Osteoblast (primary cell): Measurements from ENCODE around the gene FASTKD3. TPM values are rescaled to one million over a fixed set of nuclear protein-coding genes. Genes with fewer than 3 reads are reported as not detected.

Experiments used
- DNase-seq: peaks from one replicate; pipeline ENCODE4 v3.0.0; 2011; ENCODE audit warnings: low spot score, mixed read lengths; ENCODE audit not compliant: insufficient read length; ENCODE audit errors: missing footprints
- H2AFZ ChIP-seq: 2 replicates; pipeline ENCODE4 v1.6.0; 2011; ENCODE audit warnings: mild to moderate bottlenecking, low read length
- H3K27ac ChIP-seq: 2 replicates; pipeline ENCODE4 v1.5.1; 2011; ENCODE audit warnings: mild to moderate bottlenecking, low read depth, low read length, moderate library complexity
- H3K27me3 ChIP-seq: 2 replicates; pipeline ENCODE4 v1.6.0; 2012; ENCODE audit warnings: mild to moderate bottlenecking, control low read depth, inconsistent platforms, low read length, moderate library complexity; ENCODE audit not compliant: insufficient read depth
- H3K36me3 ChIP-seq: 2 replicates; pipeline ENCODE4 v1.5.1; 2011; ENCODE audit warnings: mild to moderate bottlenecking, low read length, control low read depth, moderate library complexity; ENCODE audit not compliant: insufficient read depth
- H3K4me1 ChIP-seq: 2 replicates; pipeline ENCODE4 v1.5.1; 2011; ENCODE audit warnings: mild to moderate bottlenecking, low read length, control low read depth, moderate library complexity; ENCODE audit not compliant: insufficient read depth
- H3K4me2 ChIP-seq: 2 replicates; pipeline ENCODE4 v1.6.0; 2011; ENCODE audit warnings: mild to moderate bottlenecking, low read length; ENCODE audit not compliant: insufficient read depth
- H3K4me3 ChIP-seq: fragments of 200-600 bp; sonication (generic); 3 replicates; pipeline ENCODE4 v1.5.1; 2012; ENCODE audit warnings: mild to moderate bottlenecking, low read length, inconsistent platforms; ENCODE audit not compliant: insufficient read depth
- H3K79me2 ChIP-seq: 2 replicates; pipeline ENCODE4 v1.6.0; 2012; ENCODE audit warnings: mild to moderate bottlenecking, low read length, control low read depth, inconsistent platforms; ENCODE audit not compliant: insufficient read depth
- H3K9me3 ChIP-seq: 2 replicates; pipeline ENCODE4 v1.5.1; 2011; ENCODE audit warnings: low read depth, low read length, control low read depth
- H4K20me1 ChIP-seq: 2 replicates; pipeline ENCODE4 v1.6.0; 2012; ENCODE audit warnings: mild to moderate bottlenecking, low read length, control low read depth; ENCODE audit not compliant: insufficient read depth
- CTCF ChIP-seq: IDR thresholded peaks from 2 replicates; pipeline ENCODE4 v1.5.1; 2011; ENCODE audit warnings: mild to moderate bottlenecking, low read depth, low read length, moderate library complexity; ENCODE audit errors: extremely low read depth
- total RNA-seq: library from RNA; depleted of rRNA; stranded (reverse); fragments of >200 nt; gene quantifications from 2 replicates; pipeline ENCODE4 v1.2.3, GENCODE V29; 2012

Gene FASTKD3
- total RNA-seq, 1 donor = 10.9 TPM

GRCh38 chr5:7878381-7878873, 9.6 kb upstream of the FASTKD3 start:
- no peaks in the 10 kb centered on the region for H3K9me3 ChIP-seq
- H4K20me1 ChIP-seq = peaks cover 25% of the 10 kb centered on the region
- H2AFZ ChIP-seq = no peak overlapping the region
- peak; percentile 62 for DNase-seq
- H3K27me3 ChIP-seq = no peaks in the 10 kb centered on the region
- peak overlapping the region; percentile 24 for H3K4me2 ChIP-seq
- peak overlapping the region; percentile 82 for H3K27ac ChIP-seq
- TF ChIP-seq CTCF = no peak
- H3K4me1 ChIP-seq = peaks cover 30% of the 10 kb centered on the region
- no peak overlapping the region for H3K4me3 ChIP-seq
- peaks cover 55% of the 10 kb centered on the region for H3K79me2 ChIP-seq
- H3K36me3 ChIP-seq = peaks cover 58% of the 10 kb centered on the region

GRCh38 chr5:7877851-7878250, 9.0 kb upstream of the FASTKD3 start:
- Histone ChIP-seq H3K4me3 (no peak overlapping the region), H3K27ac (peak overlapping the region; percentile 82), H4K20me1 (peaks cover 25% of the 10 kb centered on the region), H2AFZ (no peak overlapping the region), H3K4me1 (peaks cover 30% of the 10 kb centered on the region), H3K4me2 (peak overlapping the region; percentile 6), H3K9me3 (no peaks in the 10 kb centered on the region), H3K79me2 (peaks cover 58% of the 10 kb centered on the region), H3K36me3 (peaks cover 53% of the 10 kb centered on the region), H3K27me3 (no peaks in the 10 kb centered on the region)
- no peak for DNase-seq
- TF ChIP-seq CTCF = no peak

- Histone ChIP-seq H3K27ac (peak overlapping the region; percentile 82), H3K79me2 (peaks cover 64% of the 10 kb centered on the region), H3K4me2 (no peak overlapping the region), H3K4me3 (no peak overlapping the region), H3K36me3 (peaks cover 43% of the 10 kb centered on the region), H3K27me3 (no peaks in the 10 kb centered on the region), H4K20me1 (peaks cover 25% of the 10 kb centered on the region), H3K4me1 (peaks cover 30% of the 10 kb centered on the region), H3K9me3 (no peaks in the 10 kb centered on the region), H2AFZ (no peak overlapping the region)
- TF ChIP-seq CTCF = no peak
- peak; percentile 81 for DNase-seq
Measured at GRCh38 chr5:7876867-7877266, 8.0 kb upstream of the FASTKD3 start.

GRCh38 chr5:7875151-7875550, 6.3 kb upstream of the FASTKD3 start:
- no peak overlapping the region for H2AFZ ChIP-seq
- no peak for DNase-seq
- no peaks in the 10 kb centered on the region for H3K27me3 ChIP-seq
- no peak overlapping the region for H3K4me3 ChIP-seq
- H3K36me3 ChIP-seq = peaks cover 37% of the 10 kb centered on the region
- H3K4me1 ChIP-seq = peaks cover 35% of the 10 kb centered on the region
- H4K20me1 ChIP-seq = peaks cover 24% of the 10 kb centered on the region
- peaks cover 64% of the 10 kb centered on the region for H3K79me2 ChIP-seq
- TF ChIP-seq CTCF = no peak
- H3K9me3 ChIP-seq = no peaks in the 10 kb centered on the region
- no peak overlapping the region for H3K27ac ChIP-seq
- H3K4me2 ChIP-seq = no peak overlapping the region
